ENCODE results near the gene ST8SIA3.
A peak's percentile ranks its signal among the peaks of the same experiment; 100 is the strongest.

The ST8SIA3 gene

GRCh38 chr18:57352271-57352701 lies at the start of gene ST8SIA3:
ST8SIA3 (plus strand) TSS chr18:57352557; CDS start chr18:57352847, 290 bp downstream.
- peak; percentile 70 for DNase-seq

GRCh38 chr18:57311472-57311871 lies 40.9 kb upstream of the ST8SIA3 start:
- no peak for DNase-seq

GRCh38 chr18:57312346-57313144 lies 39.8 kb upstream of the ST8SIA3 start:
- DNase-seq = no peak

GRCh38 chr18:57320603-57321002 lies 31.8 kb upstream of the ST8SIA3 start:
- no peak for DNase-seq

GRCh38 chr18:57325491-57326166 lies 26.7 kb upstream of the ST8SIA3 start:
- no peak for DNase-seq

- DNase-seq = no peak
Measured at GRCh38 chr18:57326718-57327323, 25.5 kb upstream of the ST8SIA3 start.

GRCh38 chr18:57328665-57329064 lies 23.7 kb upstream of the ST8SIA3 start:
- no peak for DNase-seq

GRCh38 chr18:57329856-57330255 lies 22.5 kb upstream of the ST8SIA3 start:
- no peak for DNase-seq

- no peak for DNase-seq
Measured at GRCh38 chr18:57331718-57332117, 20.6 kb upstream of the ST8SIA3 start.

GRCh38 chr18:57333940-57334339 lies 18.4 kb upstream of the ST8SIA3 start:
- DNase-seq = no peak

GRCh38 chr18:57334383-57334782 lies 18.0 kb upstream of the ST8SIA3 start:
- no peak for DNase-seq

GRCh38 chr18:57336343-57336742 lies 16.0 kb upstream of the ST8SIA3 start:
- DNase-seq = no peak

GRCh38 chr18:57337890-57338289 lies 14.5 kb upstream of the ST8SIA3 start:
- DNase-seq = no peak

GRCh38 chr18:57343833-57344232 lies 8.5 kb upstream of the ST8SIA3 start:
- no peak for DNase-seq

- DNase-seq = no peak
Measured at GRCh38 chr18:57346876-57347275, 5.5 kb upstream of the ST8SIA3 start.

GRCh38 chr18:57347784-57348183 lies 4.6 kb upstream of the ST8SIA3 start:
- no peak for DNase-seq

GRCh38 chr18:57352761-57353136 lies 392 bp downstream of the ST8SIA3 start:
- peak; percentile 80 for DNase-seq

GRCh38 chr18:57353137-57353939 lies 981 bp downstream of the ST8SIA3 start:
- peak; percentile 97 for DNase-seq

- peak; percentile 77 for DNase-seq
Measured at GRCh38 chr18:57353940-57354461, 1.6 kb downstream of the ST8SIA3 start.

- no peak for DNase-seq
Measured at GRCh38 chr18:57359433-57359832, 7.1 kb downstream of the ST8SIA3 start.

- DNase-seq = no peak
Measured at GRCh38 chr18:57362714-57363113, 10.4 kb downstream of the ST8SIA3 start.

- DNase-seq = no peak
Measured at GRCh38 chr18:57364460-57364859, 12.1 kb downstream of the ST8SIA3 start.
